Liver (tissue), 3 donors: Measurements from ENCODE around the gene DNAAF8.

Source experiments
- ATF3 ChIP-seq: IDR thresholded peaks from 2 replicates; pipeline ENCODE4 v1.6.1; 2016; ENCODE audit warnings: antibody characterized with exemption
- CTCF ChIP-seq: fragments of 150-350 bp; IDR thresholded peaks from 2 replicates; pipeline ENCODE4 v1.5.1; 2017; ENCODE audit warnings: improper control_type of control experiment, low read depth, low read length; ENCODE audit not compliant: missing input control
- EGR1 ChIP-seq, 2 donors: IDR thresholded peaks; 2 replicates each; pipeline ENCODE4 v1.6.1; 2016 to 2018; ENCODE audit warnings: antibody characterized with exemption in 2 of 2, low read depth in 2 of 2
- FOXA1 ChIP-seq: IDR thresholded peaks from 2 replicates; pipeline ENCODE4 v1.6.1; 2016; ENCODE audit warnings: antibody characterized with exemption
- GABPA ChIP-seq, 2 donors: IDR thresholded peaks in 1 of 2; conservative IDR thresholded peaks in 1 of 2; 2 replicates each; pipeline ENCODE4 v1.6.1; 2016; ENCODE audit warnings: antibody characterized with exemption in 2 of 2, mild to moderate bottlenecking in 1 of 2, moderate library complexity in 1 of 2
- JUND ChIP-seq, 2 donors: IDR thresholded peaks; 2 replicates each; pipeline ENCODE4 v1.6.1; 2016; ENCODE audit warnings: antibody characterized with exemption in 2 of 2
- RAD21 ChIP-seq, 2 donors: IDR thresholded peaks; 2 replicates each; pipeline ENCODE4 v1.6.1; 2016; ENCODE audit warnings: antibody characterized with exemption in 2 of 2, mild to moderate bottlenecking in 2 of 2
- REST ChIP-seq: IDR thresholded peaks from 2 replicates; pipeline ENCODE4 v1.6.1; 2016; ENCODE audit warnings: antibody characterized with exemption, mild to moderate bottlenecking
- TAF1 ChIP-seq: conservative IDR thresholded peaks from 2 replicates; pipeline ENCODE4 v1.6.1; 2016; ENCODE audit warnings: antibody characterized with exemption, mild to moderate bottlenecking
- YY1 ChIP-seq: IDR thresholded peaks from 2 replicates; pipeline ENCODE4 v1.6.1; 2016; ENCODE audit warnings: antibody characterized with exemption, mild to moderate bottlenecking
- TF ChIP-seq, protein P1 (sequence below): IDR thresholded peaks from 2 replicates; pipeline ENCODE4 v1.6.1; 2016; ENCODE audit warnings: antibody characterized with exemption
- donor health status: healthy.
- donor health status: healthy.

DNA sequence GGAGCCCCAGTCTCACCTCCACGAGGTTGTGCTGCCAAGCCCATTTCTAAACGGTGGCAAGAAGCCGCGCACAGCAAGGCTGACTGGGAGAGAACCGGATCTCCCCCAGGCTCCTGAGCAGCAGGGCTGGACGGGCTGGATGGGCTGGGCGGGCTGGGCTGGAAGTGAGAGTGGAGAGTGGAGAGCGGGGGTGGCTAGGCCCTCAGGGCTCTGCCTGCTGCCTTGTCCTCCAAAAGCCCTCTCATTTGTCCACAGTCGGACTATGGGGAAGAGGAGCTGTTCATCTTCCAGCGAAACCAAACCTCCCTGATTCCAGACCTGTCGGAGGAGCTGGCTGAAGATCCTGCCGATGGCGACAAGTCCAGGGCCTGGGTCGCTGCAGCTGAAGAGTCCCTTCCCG lies 3.2 kb downstream of the DNAAF8 start:
- TF ChIP-seq CTCF: no peak
- no peak for TF ChIP-seq REST
- TF ChIP-seq EGR1 (IDR thresholded peaks at IDR 0.05; ENCODE audit: low read depth in 2 of 2): no peak
- no peak for TF ChIP-seq JUND (IDR thresholded peaks at IDR 0.05)
- no peak for TF ChIP-seq YY1
- TF ChIP-seq GABPA (IDR thresholded peaks at IDR 0.05 in 1 of 2, conservative IDR thresholded peaks at IDR 0.05 in 1 of 2): no peak
- TF ChIP-seq, protein P1, sequence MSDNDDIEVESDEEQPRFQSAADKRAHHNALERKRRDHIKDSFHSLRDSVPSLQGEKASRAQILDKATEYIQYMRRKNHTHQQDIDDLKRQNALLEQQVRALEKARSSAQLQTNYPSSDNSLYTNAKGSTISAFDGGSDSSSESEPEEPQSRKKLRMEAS: no peak
- no peak for TF ChIP-seq RAD21 (IDR thresholded peaks at IDR 0.05)
- no peak for TF ChIP-seq FOXA1
- TF ChIP-seq TAF1: no peak
- TF ChIP-seq ATF3: no peak
